ENCODE results near the gene SRPK2. TPM values are rescaled to one million over a fixed set of nuclear protein-coding genes. Genes with fewer than 3 reads are reported as not detected.

The SRPK2 gene
- total and polyA plus RNA-seq, 2 of the 13 experiments (the other 11 are each of a cell fraction or from before 2014, with no cell fraction given): 10.1 to 22.3 TPM

DNA sequence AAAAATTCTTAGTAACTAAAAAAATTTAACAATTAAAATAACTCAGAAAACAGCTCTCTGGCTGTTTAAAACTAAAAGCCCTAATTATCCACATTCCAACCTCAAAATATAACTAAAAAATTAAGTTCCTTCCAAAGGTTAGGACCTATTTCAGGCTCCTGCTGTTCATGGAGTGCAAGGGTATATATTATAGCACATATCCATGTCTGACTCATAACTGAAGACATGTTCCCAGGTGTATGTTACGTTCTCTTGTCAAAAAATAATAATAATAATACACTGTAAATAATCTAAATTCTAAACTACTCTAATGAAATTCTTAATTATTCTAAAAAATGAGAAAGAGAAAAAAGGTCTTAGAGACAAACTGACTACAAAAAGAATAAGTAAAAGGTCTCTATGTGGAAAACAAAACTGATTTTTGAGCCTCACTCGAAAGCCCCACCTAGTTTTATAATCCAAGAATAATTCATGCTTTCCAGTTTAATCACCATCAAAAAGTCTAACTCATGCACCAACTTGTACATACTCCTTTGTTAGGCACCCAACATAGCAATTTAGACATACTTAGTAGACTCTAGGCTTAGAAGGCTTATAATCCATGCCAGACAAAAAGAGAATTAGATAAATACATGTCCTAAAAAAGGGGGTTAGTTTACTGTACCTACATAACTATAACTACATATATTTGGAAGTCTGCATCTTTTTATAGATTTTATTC lies 203.3 kb downstream of the SRPK2 start:
- Histone ChIP-seq H3K4me3 (replicated peaks in 1 of 3; ENCODE audit: insufficient read depth in 1 of 3, low read depth in 2 of 3, low read length in 3 of 3) (no peak overlapping the region), H3K4me1 (ENCODE audit: insufficient read depth, low read length) (no peaks in the 10 kb centered on the region), H3K4me2 (ENCODE audit: low read depth, low read length) (no peak overlapping the region), H3K27ac (ENCODE audit: extremely low read length, insufficient read depth, low read length) (no peak overlapping the region), H3K36me3 (replicated peaks in 1 of 2; ENCODE audit: control insufficient read depth in 1 of 2, insufficient read depth in 2 of 2, low read length in 2 of 2) (no peaks in the 10 kb centered on the region), H3K79me2 (ENCODE audit: insufficient read depth, low read length) (no peaks in the 10 kb centered on the region), H4K20me1 (ENCODE audit: insufficient read depth, low read length) (no peaks in the 10 kb centered on the region), H2AFZ (ENCODE audit: low read length) (no peak overlapping the region), H3K27me3 (ENCODE audit: control insufficient read depth in 1 of 2, insufficient read depth in 2 of 2, low read length in 2 of 2) (no peaks in the 10 kb centered on the region), H3K9me3 (ENCODE audit: low read length) (no peaks in the 10 kb centered on the region), H3K9ac (ENCODE audit: insufficient read depth, low read depth, low read length) (no peak overlapping the region)
- BruUV-seq (replicated peaks): no TSS peak
- FAIRE-seq (no peak), DNase-seq (ENCODE audit: low spot score) (no peak), ATAC-seq (no peak)
- ChIA-PET CTCF (ENCODE audit: low intra/inter-chr PET ratio, low total read pairs) (no interaction called here), POLR2A (no interaction called here)
- intact Hi-C loops (cut with micrococcal nuclease; ENCODE audit: unreplicated experiment): no loop called here
- TF ChIP-seq TP53 (CRISPR knock-in tag; conservative IDR thresholded peaks at IDR 0.05) (no peak), MTF2 (CRISPR knock-in tag; IDR thresholded peaks at IDR 0.05; ENCODE audit: borderline replicate concordance) (no peak), TOE1 (CRISPR knock-in tag; IDR thresholded peaks at IDR 0.05) (no peak), RFX1 (IDR thresholded peaks at IDR 0.05) (no peak), CHCHD3 (CRISPR knock-in tag; IDR thresholded peaks at IDR 0.05) (no peak), SNAI1 (CRISPR knock-in tag; IDR thresholded peaks at IDR 0.05; ENCODE audit: borderline replicate concordance) (no peak), FOXK2 (IDR thresholded peaks at IDR 0.05) (no peak), ZNF143 (CRISPR knock-in tag; IDR thresholded peaks at IDR 0.05) (no peak), ZBTB3 (CRISPR knock-in tag; IDR thresholded peaks at IDR 0.05; ENCODE audit: borderline replicate concordance, low read depth) (no peak), KDM1A (CRISPR knock-in tag; IDR thresholded peaks at IDR 0.05) (no peak), LCORL (IDR thresholded peaks at IDR 0.05) (no peak), LCORL (CRISPR knock-in tag; IDR thresholded peaks at IDR 0.05) (no peak), RARG (CRISPR knock-in tag; IDR thresholded peaks at IDR 0.05; ENCODE audit: low read depth) (no peak), ZNF225 (CRISPR knock-in tag; IDR thresholded peaks at IDR 0.05) (no peak), ZSCAN25 (CRISPR knock-in tag; IDR thresholded peaks at IDR 0.05) (no peak), ZNF672 (CRISPR knock-in tag; IDR thresholded peaks at IDR 0.05) (no peak), SKI (IDR thresholded peaks at IDR 0.05; ENCODE audit: partially characterized antibody) (no peak), ZNF34 (CRISPR knock-in tag; IDR thresholded peaks at IDR 0.05; ENCODE audit: borderline replicate concordance) (no peak), ZNF891 (CRISPR knock-in tag; IDR thresholded peaks at IDR 0.05) (no peak)
- TF ChIP-seq, protein P1, sequence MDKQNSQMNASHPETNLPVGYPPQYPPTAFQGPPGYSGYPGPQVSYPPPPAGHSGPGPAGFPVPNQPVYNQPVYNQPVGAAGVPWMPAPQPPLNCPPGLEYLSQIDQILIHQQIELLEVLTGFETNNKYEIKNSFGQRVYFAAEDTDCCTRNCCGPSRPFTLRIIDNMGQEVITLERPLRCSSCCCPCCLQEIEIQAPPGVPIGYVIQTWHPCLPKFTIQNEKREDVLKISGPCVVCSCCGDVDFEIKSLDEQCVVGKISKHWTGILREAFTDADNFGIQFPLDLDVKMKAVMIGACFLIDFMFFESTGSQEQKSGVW (CRISPR knock-in tag; IDR thresholded peaks at IDR 0.05; ENCODE audit: borderline replicate concordance): no peak
- TF ChIP-seq, protein P2, sequence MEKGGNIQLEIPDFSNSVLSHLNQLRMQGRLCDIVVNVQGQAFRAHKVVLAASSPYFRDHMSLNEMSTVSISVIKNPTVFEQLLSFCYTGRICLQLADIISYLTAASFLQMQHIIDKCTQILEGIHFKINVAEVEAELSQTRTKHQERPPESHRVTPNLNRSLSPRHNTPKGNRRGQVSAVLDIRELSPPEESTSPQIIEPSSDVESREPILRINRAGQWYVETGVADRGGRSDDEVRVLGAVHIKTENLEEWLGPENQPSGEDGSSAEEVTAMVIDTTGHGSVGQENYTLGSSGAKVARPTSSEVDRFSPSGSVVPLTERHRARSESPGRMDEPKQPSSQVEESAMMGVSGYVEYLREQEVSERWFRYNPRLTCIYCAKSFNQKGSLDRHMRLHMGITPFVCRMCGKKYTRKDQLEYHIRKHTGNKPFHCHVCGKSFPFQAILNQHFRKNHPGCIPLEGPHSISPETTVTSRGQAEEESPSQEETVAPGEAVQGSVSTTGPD (CRISPR knock-in tag; IDR thresholded peaks at IDR 0.05): no peak
- WGBS (ENCODE audit: low lambda C conversion rate): 95% methylated on average over 2 of the region's 2 CpGs
- in situ Hi-C loops (cut with HindIII; ENCODE audit: extremely low pct_ligation_motif_present, low pct_unique_long_range_greater_than_20kb): no loop called here

Measured in HepG2 (cell line).